ENCODE results near the gene ARHGAP21. TPM values are rescaled to one million over a fixed set of nuclear protein-coding genes. Genes with fewer than 3 reads are reported as not detected.
"Not testable (repeated sequence)": the region's sequence is repeated elsewhere in the genome, so short reads cannot be mapped to it uniquely, and the experiment has no call there.

The ARHGAP21 gene
- total and polyA plus RNA-seq, 9 of the 15 experiments (the other 6 are each of a cell fraction or from before 2014, with no cell fraction given), result 13.6 to 145 (median 60.8) TPM

- H3K4me1 ChIP-seq (replicated peaks in 1 of 2; ENCODE audit: control insufficient read depth in 2 of 2, insufficient read depth in 2 of 2, low read length in 2 of 2); H3K9ac ChIP-seq (ENCODE audit: insufficient read depth in 1 of 2, low read depth in 2 of 2, low read length in 2 of 2); H3K9me3 ChIP-seq (replicated peaks; ENCODE audit: control insufficient read depth, insufficient read depth, low read depth, low read length); H3K9me1 ChIP-seq (ENCODE audit: control insufficient read depth, insufficient read depth, low read length); CTCF ChIA-PET (ENCODE audit: low intra/inter-chr PET ratio); FAIRE-seq; DNase-seq (ENCODE audit: extremely low read depth in 1 of 4, low spot score in 3 of 4); BruUV-seq (replicated peaks); H3K27me3 ChIP-seq (ENCODE audit: control insufficient read depth in 2 of 2, insufficient read depth in 2 of 2, low read length in 2 of 2); ATAC-seq; H3K27ac ChIP-seq (ENCODE audit: extremely low read depth, low read depth, low read length); H2AFZ ChIP-seq (ENCODE audit: low read depth, low read length); H3K4me3 ChIP-seq; H3K4me2 ChIP-seq (ENCODE audit: insufficient read depth, low read length); H3K79me2 ChIP-seq (ENCODE audit: control insufficient read depth, insufficient read depth, low read length); POLR2A ChIA-PET; H4K20me1 ChIP-seq (replicated peaks; ENCODE audit: control insufficient read depth, insufficient read depth, low read length); H3K36me3 ChIP-seq (ENCODE audit: control insufficient read depth, insufficient read depth, low read length); in situ Hi-C loops (cut with MboI); intact Hi-C loops (cut with micrococcal nuclease): not testable (repeated sequence)
- TF ChIP-seq, protein P1, sequence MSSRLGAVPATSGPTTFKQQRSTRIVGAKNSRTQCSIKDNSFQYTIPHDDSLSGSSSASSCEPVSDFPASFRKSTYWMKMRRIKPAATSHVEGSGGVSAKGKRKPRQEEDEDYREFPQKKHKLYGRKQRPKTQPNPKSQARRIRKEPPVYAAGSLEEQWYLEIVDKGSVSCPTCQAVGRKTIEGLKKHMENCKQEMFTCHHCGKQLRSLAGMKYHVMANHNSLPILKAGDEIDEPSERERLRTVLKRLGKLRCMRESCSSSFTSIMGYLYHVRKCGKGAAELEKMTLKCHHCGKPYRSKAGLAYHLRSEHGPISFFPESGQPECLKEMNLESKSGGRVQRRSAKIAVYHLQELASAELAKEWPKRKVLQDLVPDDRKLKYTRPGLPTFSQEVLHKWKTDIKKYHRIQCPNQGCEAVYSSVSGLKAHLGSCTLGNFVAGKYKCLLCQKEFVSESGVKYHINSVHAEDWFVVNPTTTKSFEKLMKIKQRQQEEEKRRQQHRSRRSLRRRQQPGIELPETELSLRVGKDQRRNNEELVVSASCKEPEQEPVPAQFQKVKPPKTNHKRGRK (tag; IDR thresholded peaks at IDR 0.05), result peak; percentile 93
- TF ChIP-seq ZBTB2 (IDR thresholded peaks at IDR 0.05), result 0 out of 2 replicates have a peak, but pooled peaks have one; percentile 32
- WGBS (ENCODE audit: insufficient coverage, low coverage, missing lambda C conversion rate), result 25% methylated on average over 2 of the region's 3 CpGs
Observed at GRCh38 chr10:24758254-24758653, 34.6 kb upstream of the ARHGAP21 start.

DNA sequence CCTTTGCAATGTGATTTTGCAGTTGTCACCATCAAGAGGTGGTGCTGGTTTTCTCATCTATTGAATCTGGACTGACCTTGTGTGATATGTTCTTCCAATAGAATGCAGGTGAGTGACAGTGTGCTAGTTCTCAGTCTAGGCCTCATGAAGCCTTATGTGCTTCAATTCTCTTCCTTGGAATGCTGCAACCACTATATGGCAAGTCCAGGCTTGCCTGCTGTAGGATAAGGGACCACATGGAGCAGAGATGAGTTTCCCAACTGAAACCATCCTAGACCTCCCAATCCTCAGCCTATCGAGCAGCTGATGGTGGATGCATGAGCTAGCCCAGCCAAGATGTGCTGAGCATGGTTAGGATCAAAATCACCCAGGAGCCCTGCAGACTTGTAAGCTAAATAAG is 32.6 kb upstream of the ARHGAP21 start:
- ATAC-seq (no peak), DNase-seq (ENCODE audit: extremely low read depth in 1 of 4, low spot score in 3 of 4) (no peak), FAIRE-seq (no peak)
- no peaks in the 10 kb centered on the region; a peak in 1 of 5 replicates for H3K4me1 ChIP-seq (replicated peaks in 1 of 2; ENCODE audit: control insufficient read depth in 2 of 2, insufficient read depth in 2 of 2, low read length in 2 of 2)
- intact Hi-C loops (cut with micrococcal nuclease) (no loop called here), in situ Hi-C loops (cut with MboI) (no loop called here)
- H3K27ac ChIP-seq (ENCODE audit: extremely low read depth, low read depth, low read length), result no peak overlapping the region
- no peak overlapping the region for H3K4me3 ChIP-seq
- H3K4me2 ChIP-seq (ENCODE audit: insufficient read depth, low read length), result no peak overlapping the region
- CTCF ChIA-PET (ENCODE audit: low intra/inter-chr PET ratio), result no interaction called here
- BruUV-seq (replicated peaks), result no TSS peak
- no peaks in the 10 kb centered on the region for H3K9me1 ChIP-seq (ENCODE audit: control insufficient read depth, insufficient read depth, low read length)
- no peaks in the 10 kb centered on the region for H4K20me1 ChIP-seq (replicated peaks; ENCODE audit: control insufficient read depth, insufficient read depth, low read length)
- 33% methylated on average over 1 of the region's 1 CpG for WGBS (ENCODE audit: insufficient coverage, low coverage, missing lambda C conversion rate)
- H2AFZ ChIP-seq (ENCODE audit: low read depth, low read length), result no peak overlapping the region
- H3K9ac ChIP-seq (ENCODE audit: insufficient read depth in 1 of 2, low read depth in 2 of 2, low read length in 2 of 2), result no peak overlapping the region
- H3K36me3 ChIP-seq (ENCODE audit: control insufficient read depth, insufficient read depth, low read length), result no peaks in the 10 kb centered on the region
- H3K79me2 ChIP-seq (ENCODE audit: control insufficient read depth, insufficient read depth, low read length), result no peaks in the 10 kb centered on the region
- POLR2A ChIA-PET, result interaction anchor here (1.0 kb wide), 1 partner anchor 50 kb away, joined by 3 read pairs; no protein-coding TSS in a partner anchor
- H3K9me3 ChIP-seq (replicated peaks; ENCODE audit: control insufficient read depth, insufficient read depth, low read depth, low read length), result no peaks in the 10 kb centered on the region
- H3K27me3 ChIP-seq (ENCODE audit: control insufficient read depth in 2 of 2, insufficient read depth in 2 of 2, low read length in 2 of 2), result no peaks in the 10 kb centered on the region
- TF ChIP-seq HEY1 (CRISPR knock-in tag; IDR thresholded peaks at IDR 0.05; ENCODE audit: borderline replicate concordance), result no peak
- TF ChIP-seq ZNF589 (CRISPR knock-in tag; IDR thresholded peaks at IDR 0.05; ENCODE audit: low read depth), result no peak
- TF ChIP-seq, protein P2, sequence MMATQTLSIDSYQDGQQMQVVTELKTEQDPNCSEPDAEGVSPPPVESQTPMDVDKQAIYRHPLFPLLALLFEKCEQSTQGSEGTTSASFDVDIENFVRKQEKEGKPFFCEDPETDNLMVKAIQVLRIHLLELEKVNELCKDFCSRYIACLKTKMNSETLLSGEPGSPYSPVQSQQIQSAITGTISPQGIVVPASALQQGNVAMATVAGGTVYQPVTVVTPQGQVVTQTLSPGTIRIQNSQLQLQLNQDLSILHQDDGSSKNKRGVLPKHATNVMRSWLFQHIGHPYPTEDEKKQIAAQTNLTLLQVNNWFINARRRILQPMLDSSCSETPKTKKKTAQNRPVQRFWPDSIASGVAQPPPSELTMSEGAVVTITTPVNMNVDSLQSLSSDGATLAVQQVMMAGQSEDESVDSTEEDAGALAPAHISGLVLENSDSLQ (IDR thresholded peaks at IDR 0.05), result no peak
- TF ChIP-seq ZFP1 (CRISPR knock-in tag; IDR thresholded peaks at IDR 0.05), result no peak
- no peak for TF ChIP-seq ZNF41 (CRISPR knock-in tag; conservative IDR thresholded peaks at IDR 0.05)
- no peak for TF ChIP-seq ZNF217 (CRISPR knock-in tag; IDR thresholded peaks at IDR 0.05)
- TF ChIP-seq ZEB2 (IDR thresholded peaks at IDR 0.05), result no peak
- TF ChIP-seq GTF2F1 (IDR thresholded peaks at IDR 0.05; ENCODE audit: low read depth, low read length), result no peak
